PC-9 (cell line): ENCODE data around the gene ACSM6. TPM values are rescaled to one million over a fixed set of nuclear protein-coding genes. Genes with fewer than 3 reads are reported as not detected.

ENCODE experiments used
- BruUV-seq: library from RNA; stranded (reverse); fragments of 400-500 nt; replicated peaks from 2 replicates; lab custom pipeline; 2021; lab: Mats Ljungman, UMichigan
- CTCF ChIA-PET: fragments of 300-600 bp; sonication (Branson Sonifier 250); formaldehyde crosslinking; loops from one replicate; lab custom pipeline; 2022; ENCODE audit warnings: antibody characterized with exemption; lab: Charles Lee
- POLR2A ChIA-PET: fragments of 300-600 bp; sonication (Branson Sonifier 250); formaldehyde crosslinking; loops from one replicate; lab custom pipeline; 2022; ENCODE audit warnings: antibody characterized with exemption; ENCODE audit not compliant: unreplicated experiment; lab: Charles Lee
- DNase-seq, 2 experiments: peaks; one replicate each; pipeline versions ENCODE4 v3.0.0 to v3.0.0-alpha.2; 2015 to 2022; ENCODE audit warnings: mixed read lengths in 1 of 2
- H2AFZ ChIP-seq: fragments of 200-600 bp; sonication (generic); 2 replicates; pipeline ENCODE4 v1.8.1; 2017; ENCODE audit warnings: antibody characterized with exemption
- H3F3A ChIP-seq: fragments of 200-600 bp; sonication (generic); 2 replicates; pipeline ENCODE4 v1.8.1; 2017; ENCODE audit warnings: antibody characterized with exemption, mild to moderate bottlenecking, low read depth; ENCODE audit not compliant: insufficient read depth
- H3K27ac ChIP-seq: fragments of 200-600 bp; sonication (generic); 2 replicates; pipeline ENCODE4 v1.6.1; 2016; ENCODE audit warnings: mixed run types
- H3K27me3 ChIP-seq: fragments of 200-600 bp; sonication (generic); 2 replicates; pipeline ENCODE4 v1.6.1; 2016; ENCODE audit warnings: low read depth, mixed run types; ENCODE audit not compliant: insufficient read depth
- H3K36me3 ChIP-seq: fragments of 200-600 bp; sonication (generic); 2 replicates; pipeline ENCODE4 v1.6.1; 2016; ENCODE audit warnings: low read depth, mixed run types
- H3K4me1 ChIP-seq: fragments of 200-600 bp; sonication (generic); replicated peaks from 2 replicates; pipeline ENCODE4 v1.6.1; 2016; ENCODE audit warnings: mixed run types; ENCODE audit not compliant: insufficient read depth
- H3K4me2 ChIP-seq: fragments of 200-600 bp; sonication (generic); 2 replicates; pipeline ENCODE4 v1.6.1; 2017; ENCODE audit warnings: mixed run types
- H3K4me3 ChIP-seq: fragments of 200-600 bp; sonication (generic); 2 replicates; pipeline ENCODE4 v1.6.1; 2016; ENCODE audit warnings: mixed run types
- H3K79me2 ChIP-seq: fragments of 200-600 bp; sonication (generic); 2 replicates; pipeline ENCODE4 v1.6.1; 2017; ENCODE audit warnings: low read depth, mixed run types
- H3K9me2 ChIP-seq: fragments of 200-600 bp; sonication (generic); 2 replicates; pipeline ENCODE4 v1.8.1; 2017; ENCODE audit warnings: mild to moderate bottlenecking; ENCODE audit not compliant: insufficient read depth
- H3K9me3 ChIP-seq: fragments of 200-600 bp; sonication (generic); 2 replicates; pipeline ENCODE4 v1.8.1; 2016; ENCODE audit warnings: low read depth; ENCODE audit not compliant: insufficient read depth
- H4K20me1 ChIP-seq: fragments of 200-600 bp; sonication (generic); 2 replicates; pipeline ENCODE4 v1.8.1; 2017; ENCODE audit not compliant: insufficient read depth
- EZH2 ChIP-seq: fragments of 200-600 bp; sonication (generic); IDR thresholded peaks from 2 replicates; pipeline ENCODE4 v1.8.0; 2017; ENCODE audit warnings: antibody characterized with exemption, low read depth
- intact Hi-C: fragments of 100-400 bp; cut with micrococcal nuclease; formaldehyde crosslinking; loops from one replicate; pipeline ENCODE4 v1.10.0; 2022; ENCODE audit not compliant: unreplicated experiment
- total RNA-seq: library from RNA; stranded (reverse); gene quantifications from 2 replicates; pipeline ENCODE4 v1.2.3, GENCODE V29; 2021
- TF ChIP-seq, protein P1 (sequence below): fragments of 200-600 bp; sonication (generic); conservative IDR thresholded peaks from 2 replicates; pipeline ENCODE4 v1.6.1; 2017; ENCODE audit warnings: mixed run types, antibody characterized with exemption, mild to moderate bottlenecking, moderate library complexity

ACSM6 gene
- total RNA-seq, 1 experiment from 2014 or later, result not detected

DNA sequence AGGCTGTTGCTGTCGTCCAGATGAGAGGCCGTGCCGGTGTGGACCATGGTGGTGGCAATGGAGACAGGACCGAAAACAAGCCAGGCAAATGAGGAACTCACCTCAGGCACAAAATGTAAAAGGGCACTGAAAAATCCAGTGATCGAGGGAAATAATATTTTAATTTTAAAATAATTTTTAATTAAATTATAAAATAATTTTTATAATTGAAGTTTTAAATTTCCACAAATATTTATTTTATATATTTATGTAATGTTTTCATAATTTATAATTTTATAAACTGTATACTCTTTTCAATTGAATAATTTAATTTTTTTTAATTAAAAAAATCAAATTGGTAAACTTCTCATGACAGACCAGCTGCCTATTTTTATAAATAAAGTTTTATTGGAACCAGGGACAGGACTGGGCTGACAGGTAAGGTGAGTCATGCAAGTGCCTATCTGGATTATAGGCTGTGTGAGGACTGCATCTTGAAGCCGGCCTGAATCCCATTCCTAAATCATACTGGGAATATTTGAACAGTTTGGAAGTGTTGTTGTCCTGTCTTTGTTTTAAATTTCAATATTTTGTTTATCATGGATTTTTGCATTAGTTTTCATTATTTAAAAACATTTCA is 15.6 kb downstream of the ACSM6 start:
- CTCF ChIA-PET, result interaction anchor here (0.6 to 1.2 kb wide), 3 partner anchors 27 to 34 kb away, joined by 3 to 9 read pairs (median 4); no protein-coding TSS in a partner anchor
- H3K27ac ChIP-seq, result no peak overlapping the region
- intact Hi-C loops, result loop anchor here (2.0 to 10.0 kb wide), 2 partner anchors 33 to 395 kb away; no protein-coding TSS in a partner anchor
- no peak for DNase-seq
- no peaks in the 10 kb centered on the region for H3K79me2 ChIP-seq
- H3K4me2 ChIP-seq, result no peak overlapping the region
- H3K9me3 ChIP-seq, result no peaks in the 10 kb centered on the region
- H4K20me1 ChIP-seq, result no peaks in the 10 kb centered on the region
- H3K9me2 ChIP-seq, result no peaks in the 10 kb centered on the region
- H2AFZ ChIP-seq, result no peak overlapping the region
- H3K36me3 ChIP-seq, result no peaks in the 10 kb centered on the region
- H3F3A ChIP-seq, result no peaks in the 10 kb centered on the region
- no peak for TF ChIP-seq EZH2
- peaks cover 11% of the 10 kb centered on the region for H3K4me1 ChIP-seq
- no peak overlapping the region for H3K4me3 ChIP-seq
- no TSS peak for BruUV-seq
- H3K27me3 ChIP-seq, result no peaks in the 10 kb centered on the region
- POLR2A ChIA-PET, result no interaction called here

DNA sequence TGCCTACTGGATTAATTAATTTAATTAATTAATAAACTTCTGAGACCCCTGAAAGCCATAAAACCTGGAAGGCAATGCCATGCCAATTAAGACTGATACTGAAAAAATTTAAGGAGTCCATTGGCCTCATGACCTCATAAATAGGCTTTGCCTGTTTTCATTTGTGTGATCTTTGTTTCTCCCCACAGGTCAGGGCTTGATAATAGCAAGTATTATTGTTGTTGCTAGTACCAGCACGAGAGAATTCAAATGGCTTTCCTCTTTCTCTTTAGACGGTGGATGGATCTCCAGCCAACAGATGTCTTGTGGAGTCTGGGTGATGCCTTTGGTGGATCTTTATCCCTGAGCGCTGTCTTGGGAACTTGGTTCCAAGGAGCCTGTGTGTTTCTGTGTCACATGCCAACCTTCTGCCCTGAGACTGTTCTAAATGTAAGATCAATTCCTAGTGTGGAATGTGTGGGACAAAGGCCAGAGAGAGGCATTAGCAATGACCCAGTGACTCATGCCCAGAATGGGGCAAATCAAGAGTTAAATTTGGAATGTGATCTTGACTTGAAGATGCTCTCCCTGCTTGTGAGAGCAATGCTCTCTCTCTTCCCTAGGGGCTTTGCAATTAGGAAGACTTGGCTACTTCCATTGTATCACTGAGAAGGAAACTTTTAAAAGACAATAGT is 17.7 kb downstream of the ACSM6 start:
- no peaks in the 10 kb centered on the region for H3K27me3 ChIP-seq
- H3K9me3 ChIP-seq, result no peaks in the 10 kb centered on the region
- H3K27ac ChIP-seq, result no peak overlapping the region
- H2AFZ ChIP-seq, result no peak overlapping the region
- H4K20me1 ChIP-seq, result no peaks in the 10 kb centered on the region
- H3K79me2 ChIP-seq, result no peaks in the 10 kb centered on the region
- DNase-seq, result no peak
- no peak for TF ChIP-seq EZH2
- TF ChIP-seq, protein P1, sequence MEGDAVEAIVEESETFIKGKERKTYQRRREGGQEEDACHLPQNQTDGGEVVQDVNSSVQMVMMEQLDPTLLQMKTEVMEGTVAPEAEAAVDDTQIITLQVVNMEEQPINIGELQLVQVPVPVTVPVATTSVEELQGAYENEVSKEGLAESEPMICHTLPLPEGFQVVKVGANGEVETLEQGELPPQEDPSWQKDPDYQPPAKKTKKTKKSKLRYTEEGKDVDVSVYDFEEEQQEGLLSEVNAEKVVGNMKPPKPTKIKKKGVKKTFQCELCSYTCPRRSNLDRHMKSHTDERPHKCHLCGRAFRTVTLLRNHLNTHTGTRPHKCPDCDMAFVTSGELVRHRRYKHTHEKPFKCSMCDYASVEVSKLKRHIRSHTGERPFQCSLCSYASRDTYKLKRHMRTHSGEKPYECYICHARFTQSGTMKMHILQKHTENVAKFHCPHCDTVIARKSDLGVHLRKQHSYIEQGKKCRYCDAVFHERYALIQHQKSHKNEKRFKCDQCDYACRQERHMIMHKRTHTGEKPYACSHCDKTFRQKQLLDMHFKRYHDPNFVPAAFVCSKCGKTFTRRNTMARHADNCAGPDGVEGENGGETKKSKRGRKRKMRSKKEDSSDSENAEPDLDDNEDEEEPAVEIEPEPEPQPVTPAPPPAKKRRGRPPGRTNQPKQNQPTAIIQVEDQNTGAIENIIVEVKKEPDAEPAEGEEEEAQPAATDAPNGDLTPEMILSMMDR, result no peak
- H3F3A ChIP-seq, result no peaks in the 10 kb centered on the region
- H3K4me2 ChIP-seq, result no peak overlapping the region
- ChIA-PET POLR2A (no interaction called here), CTCF (no interaction called here)
- BruUV-seq, result no TSS peak
- H3K9me2 ChIP-seq, result no peaks in the 10 kb centered on the region
- H3K4me1 ChIP-seq, result peaks cover 11% of the 10 kb centered on the region
- no peaks in the 10 kb centered on the region for H3K36me3 ChIP-seq
- intact Hi-C loops, result no loop called here
- H3K4me3 ChIP-seq, result no peak overlapping the region

DNA sequence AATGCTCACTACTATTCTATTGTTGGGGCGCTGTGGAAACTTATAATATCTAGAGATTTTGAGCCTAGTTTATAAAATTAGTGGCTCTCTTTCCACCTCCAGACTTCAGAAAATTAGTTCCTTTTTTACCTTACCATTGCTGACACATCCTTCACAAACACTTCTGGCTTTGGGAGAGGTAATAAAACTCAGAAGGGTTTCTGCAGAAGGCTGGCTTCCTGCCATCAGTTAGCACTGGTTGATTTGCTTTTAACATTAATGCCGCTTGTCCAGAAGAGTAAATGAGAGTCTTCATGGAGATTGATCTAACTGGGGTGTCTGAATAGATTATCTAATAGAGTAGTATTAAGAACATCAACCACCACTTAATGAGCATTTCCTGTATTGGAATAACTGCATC is 20.3 kb downstream of the ACSM6 start:
- intact Hi-C loops, result no loop called here
- CTCF ChIA-PET, result no interaction called here
- no peaks in the 10 kb centered on the region for H3K9me2 ChIP-seq

More for the DNA sequence above, 20.3 kb downstream of the ACSM6 start:
- BruUV-seq, result no TSS peak
- Histone ChIP-seq H3K4me3 (no peak overlapping the region), H3K4me1 (peaks cover 12% of the 10 kb centered on the region), H4K20me1 (no peaks in the 10 kb centered on the region), H3K79me2 (no peaks in the 10 kb centered on the region), H3K4me2 (no peak overlapping the region), H3F3A (no peaks in the 10 kb centered on the region), H3K27ac (no peak overlapping the region), H3K36me3 (no peaks in the 10 kb centered on the region), H3K9me3 (no peaks in the 10 kb centered on the region), H3K27me3 (no peaks in the 10 kb centered on the region), H2AFZ (no peak overlapping the region)
- TF ChIP-seq, protein P1, result no peak
- TF ChIP-seq EZH2, result no peak
- POLR2A ChIA-PET, result no interaction called here
- DNase-seq, result no peak
